CD4-positive, alpha-beta T cell (primary cell): ENCODE data around the gene RNPEPL1. TPM values are rescaled to one million over a fixed set of nuclear protein-coding genes. Genes with fewer than 3 reads are reported as not detected.

Source experiments
- ATAC-seq: fragments of 200-7000 bp; cut with Tn5 transposase; one replicate; pipeline ENCODE4 v1.10.0; 2022; ENCODE audit warnings: mild to moderate bottlenecking; ENCODE audit not compliant: poor library complexity
- CTCF ChIA-PET: fragments of 350-600 bp; sonication (Branson Sonifier 250); formaldehyde crosslinking; loops from one replicate; lab custom pipeline; 2021; ENCODE audit warnings: antibody characterized with exemption, inconsistent platforms; lab: Charles Lee
- POLR2A ChIA-PET: fragments of 350-600 bp; sonication (Branson Sonifier 250); formaldehyde crosslinking; loops from one replicate; lab custom pipeline; 2021; ENCODE audit warnings: antibody characterized with exemption, inconsistent platforms; lab: Charles Lee
- DNase-seq, 14 experiments: peaks; one replicate each; pipeline ENCODE4 v3.0.0-alpha.2; 2013 to 2020; ENCODE audit warnings: mixed read lengths in 2 of 14
- H3K27ac ChIP-seq, 2 donors: one replicate each; pipeline versions ENCODE4 v1.5.1 to v1.7.0; 2013; ENCODE audit warnings: low read length in 2 of 2, low read depth in 1 of 2, mild to moderate bottlenecking in 1 of 2
- H3K27me3 ChIP-seq, 2 experiments: 1 replicate in 1 of 2; 2 replicates in 1 of 2; pipeline versions ENCODE4 v1.6.1 to v1.7.0; 2013; ENCODE audit warnings: low read length in 2 of 2, control low read depth in 1 of 2, mild to moderate bottlenecking in 1 of 2, moderate library complexity in 1 of 2; ENCODE audit not compliant: insufficient read depth in 2 of 2, control insufficient read depth in 1 of 2
- H3K36me3 ChIP-seq: one replicate; pipeline ENCODE4 v1.6.1; 2013; ENCODE audit warnings: low read length, control low read depth; ENCODE audit not compliant: insufficient read depth
- H3K4me1 ChIP-seq: one replicate; pipeline ENCODE4 v1.6.1; 2013; ENCODE audit warnings: low read length, control low read depth; ENCODE audit not compliant: insufficient read depth
- H3K4me3 ChIP-seq: one replicate; pipeline ENCODE4 v1.5.1; 2013; ENCODE audit warnings: mild to moderate bottlenecking, low read length, moderate library complexity
- H3K9me3 ChIP-seq, 2 experiments: 1 replicate in 1 of 2; 2 replicates in 1 of 2; pipeline versions ENCODE4 v1.6.1 to v1.7.0; 2013; ENCODE audit warnings: low read length in 2 of 2, mild to moderate bottlenecking in 2 of 2, control low read depth in 1 of 2, moderate library complexity in 1 of 2; ENCODE audit not compliant: control insufficient read depth in 1 of 2, insufficient read depth in 1 of 2
- H3K27ac Mint-ChIP-seq: one replicate; pipeline ENCODE4 v1.8.0; 2020; ENCODE audit warnings: mixed read lengths
- H3K27me3 Mint-ChIP-seq: one replicate; pipeline ENCODE4 v1.8.0; 2021; ENCODE audit warnings: mixed read lengths
- H3K36me3 Mint-ChIP-seq: one replicate; pipeline ENCODE4 v1.8.0; 2021; ENCODE audit warnings: low read depth, mixed read lengths
- H3K4me1 Mint-ChIP-seq: one replicate; pipeline ENCODE4 v1.8.0; 2021; ENCODE audit warnings: low read depth, mixed read lengths
- H3K4me3 Mint-ChIP-seq: one replicate; pipeline ENCODE4 v1.8.0; 2020; ENCODE audit warnings: mild to moderate bottlenecking, mixed read lengths
- H3K9me3 Mint-ChIP-seq: one replicate; pipeline ENCODE4 v1.8.0; 2020; ENCODE audit warnings: mixed read lengths
- intact Hi-C, 2 experiments: fragments of 100-400 bp; cut with DNase I in 1 of 2; cut with micrococcal nuclease in 1 of 2; formaldehyde crosslinking; loops; one replicate each; pipeline versions ENCODE4 v1.15.1 to v1.9.0; 2023 to 2025; cut with DNase I, micrococcal nuclease
- total RNA-seq, 174 experiments: library from RNA in 2 of 174; stranded (reverse) in 2 of 174; gene quantifications; one replicate each; pipeline ENCODE4 v1.2.3 and lab custom pipeline; 2021 to 2026
- TF ChIP-seq, protein P1 (sequence below): fragments of 200-600 bp; IDR thresholded peaks from one replicate; pipeline ENCODE4 v1.8.0; 2022; ENCODE audit warnings: antibody characterized with exemption, mild to moderate bottlenecking

Gene RNPEPL1
- total RNA-seq, 2 experiments from 2014 or later: 73.0 to 78.8 TPM

DNA sequence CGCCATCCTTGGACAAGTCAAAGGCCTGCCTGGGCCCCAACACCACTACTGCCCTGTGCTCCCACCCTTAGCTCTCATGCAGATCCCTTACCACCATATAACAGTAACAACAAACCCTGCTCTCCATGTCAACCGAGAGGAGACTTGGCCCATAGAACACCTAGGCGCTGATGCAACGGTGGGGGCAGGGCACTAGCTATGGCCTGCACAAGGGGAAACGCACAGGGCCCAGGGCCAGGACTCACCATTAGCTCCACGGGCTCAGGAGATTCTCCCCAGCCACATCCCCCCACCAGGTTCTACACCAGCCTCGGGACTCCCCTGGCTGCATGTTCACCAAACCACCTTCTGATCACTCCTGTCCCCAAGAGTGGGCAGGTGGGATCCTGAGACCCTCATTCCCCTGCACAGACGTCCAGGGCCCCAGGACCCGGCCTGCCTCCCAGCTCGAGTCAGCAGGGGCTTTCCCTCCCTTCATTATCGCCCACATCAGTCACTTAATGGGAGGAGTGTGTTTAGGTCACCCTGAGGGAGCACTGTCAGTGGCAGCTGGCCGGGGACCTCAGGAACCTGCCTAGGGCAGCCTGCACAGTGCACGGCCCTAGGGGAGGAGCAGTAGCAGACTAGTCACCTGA is 39.8 kb upstream of the RNPEPL1 start:
- peaks cover 41% of the 10 kb centered on the region for H3K36me3 ChIP-seq
- ATAC-seq (no peak), DNase-seq (no peak)
- peaks cover 26 to 35% of the 10 kb centered on the region in 2 experiments for H3K9me3 ChIP-seq
- H3K36me3 Mint-ChIP-seq: peaks cover 86% of the 10 kb centered on the region
- TF ChIP-seq, protein P1, sequence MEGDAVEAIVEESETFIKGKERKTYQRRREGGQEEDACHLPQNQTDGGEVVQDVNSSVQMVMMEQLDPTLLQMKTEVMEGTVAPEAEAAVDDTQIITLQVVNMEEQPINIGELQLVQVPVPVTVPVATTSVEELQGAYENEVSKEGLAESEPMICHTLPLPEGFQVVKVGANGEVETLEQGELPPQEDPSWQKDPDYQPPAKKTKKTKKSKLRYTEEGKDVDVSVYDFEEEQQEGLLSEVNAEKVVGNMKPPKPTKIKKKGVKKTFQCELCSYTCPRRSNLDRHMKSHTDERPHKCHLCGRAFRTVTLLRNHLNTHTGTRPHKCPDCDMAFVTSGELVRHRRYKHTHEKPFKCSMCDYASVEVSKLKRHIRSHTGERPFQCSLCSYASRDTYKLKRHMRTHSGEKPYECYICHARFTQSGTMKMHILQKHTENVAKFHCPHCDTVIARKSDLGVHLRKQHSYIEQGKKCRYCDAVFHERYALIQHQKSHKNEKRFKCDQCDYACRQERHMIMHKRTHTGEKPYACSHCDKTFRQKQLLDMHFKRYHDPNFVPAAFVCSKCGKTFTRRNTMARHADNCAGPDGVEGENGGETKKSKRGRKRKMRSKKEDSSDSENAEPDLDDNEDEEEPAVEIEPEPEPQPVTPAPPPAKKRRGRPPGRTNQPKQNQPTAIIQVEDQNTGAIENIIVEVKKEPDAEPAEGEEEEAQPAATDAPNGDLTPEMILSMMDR: no peak
- no peaks in the 10 kb centered on the region for H3K4me1 ChIP-seq
- H3K4me3 ChIP-seq: no peak overlapping the region
- H3K9me3 Mint-ChIP-seq: peaks cover 22% of the 10 kb centered on the region
- CTCF ChIA-PET: no interaction called here
- no peaks in the 10 kb centered on the region for H3K4me1 Mint-ChIP-seq
- no peak overlapping the region for H3K27ac Mint-ChIP-seq
- intact Hi-C loops: no loop called here
- no peaks in the 10 kb centered on the region for H3K27me3 Mint-ChIP-seq
- no peaks in the 10 kb centered on the region for H3K27me3 ChIP-seq
- no peak overlapping the region for H3K27ac ChIP-seq
- POLR2A ChIA-PET: no interaction called here
- H3K4me3 Mint-ChIP-seq: no peak overlapping the region

DNA sequence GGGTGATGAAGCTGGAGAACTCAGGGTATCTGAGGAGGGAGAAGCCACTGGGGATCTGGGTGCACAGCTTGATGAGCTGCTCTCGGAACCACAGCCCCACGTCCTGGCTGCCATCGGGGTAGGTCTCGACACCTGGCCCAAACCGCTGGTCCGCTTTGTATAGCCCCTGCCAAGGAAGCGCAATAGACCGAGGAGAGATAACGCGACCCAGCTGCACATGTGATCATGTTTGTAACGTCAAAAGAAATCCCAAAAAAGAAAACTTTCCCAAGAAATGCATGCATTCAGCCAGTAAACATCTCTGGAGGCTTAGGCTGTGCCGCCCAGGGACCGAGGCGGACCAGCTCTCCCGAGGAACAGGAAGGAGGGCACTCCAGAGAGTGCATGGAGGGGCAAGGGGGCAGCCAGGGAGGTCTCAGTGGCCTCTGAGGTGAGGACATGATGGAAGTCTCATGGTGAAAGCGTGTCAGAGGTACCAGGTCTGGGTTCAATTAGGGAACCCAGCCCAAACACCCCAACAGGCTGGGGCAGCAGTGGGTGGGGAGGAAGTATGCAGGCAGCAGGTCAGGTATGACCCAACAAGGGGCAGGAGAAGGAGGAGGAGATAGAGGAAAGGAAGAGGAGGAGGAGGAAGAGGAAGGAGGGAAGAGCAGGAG is 38.8 kb upstream of the RNPEPL1 start:
- ChIA-PET CTCF (no interaction called here), POLR2A (no interaction called here)
- TF ChIP-seq, protein P1: no peak

DNA sequence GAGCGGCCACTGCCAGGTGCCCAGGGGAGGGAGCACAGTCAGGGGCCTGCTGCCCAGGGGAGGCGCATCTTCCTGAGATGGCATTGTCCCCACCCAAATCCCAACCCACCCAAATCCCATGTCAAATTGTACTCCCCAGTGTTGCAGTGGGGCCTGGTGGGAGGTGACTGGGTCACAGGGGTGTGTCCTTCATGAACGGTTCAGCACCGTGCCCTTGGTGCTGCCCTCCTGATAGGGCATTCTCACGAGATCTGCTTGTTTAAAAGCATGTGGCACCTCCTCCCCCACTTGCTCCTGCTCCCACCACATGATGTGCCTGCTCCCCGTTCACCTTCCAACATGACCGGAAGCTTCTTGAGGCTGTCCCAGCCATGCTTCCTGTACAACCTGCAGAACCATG is 38.1 kb upstream of the RNPEPL1 start:
- H3K27me3 Mint-ChIP-seq: no peaks in the 10 kb centered on the region
- no peak for ATAC-seq
- intact Hi-C loops: no loop called here
- ChIA-PET POLR2A (no interaction called here), CTCF (no interaction called here)
- TF ChIP-seq, protein P1: no peak
- Histone ChIP-seq H3K36me3 (peaks cover 30% of the 10 kb centered on the region), H3K9me3 (peaks cover 21 to 23% of the 10 kb centered on the region in 2 experiments), H3K27ac (no peak overlapping the region), H3K27me3 (no peaks in the 10 kb centered on the region), H3K4me3 (no peak overlapping the region), H3K4me1 (no peaks in the 10 kb centered on the region)
- H3K27ac Mint-ChIP-seq: no peak overlapping the region
- H3K9me3 Mint-ChIP-seq: peaks cover 25% of the 10 kb centered on the region
- DNase-seq: no peak
- peaks cover 88% of the 10 kb centered on the region for H3K36me3 Mint-ChIP-seq
- peaks cover 2% of the 10 kb centered on the region for H3K4me1 Mint-ChIP-seq
- no peak overlapping the region for H3K4me3 Mint-ChIP-seq

More for the DNA sequence above, 38.8 kb upstream of the RNPEPL1 start:
- Histone ChIP-seq H3K36me3 (peaks cover 37% of the 10 kb centered on the region), H3K9me3 (peaks cover 25 to 26% of the 10 kb centered on the region in 2 experiments), H3K4me1 (no peaks in the 10 kb centered on the region), H3K4me3 (no peak overlapping the region), H3K27ac (no peak overlapping the region), H3K27me3 (no peaks in the 10 kb centered on the region)
- Mint-ChIP-seq H3K4me3 (no peak overlapping the region), H3K36me3 (peaks cover 88% of the 10 kb centered on the region), H3K9me3 (peaks cover 25% of the 10 kb centered on the region), H3K4me1 (no peaks in the 10 kb centered on the region), H3K27ac (no peak overlapping the region), H3K27me3 (no peaks in the 10 kb centered on the region)
- no peak for DNase-seq
- intact Hi-C loops: no loop called here
- no peak for ATAC-seq
